T-helper 1 cell treated with Interleukin-12 subunit alpha and Interleukin-12 subunit beta and Interleukin-4 antibody, amounts not matched to agents 30 ng/mL and 1 ng/mL, for 36 hours (primary cell): ENCODE results near the gene CACNA2D4. TPM values are rescaled to one million over a fixed set of nuclear protein-coding genes. Genes with fewer than 3 reads are reported as not detected.

Experiments
- intact Hi-C: fragments of 100-400 bp; cut with micrococcal nuclease; formaldehyde crosslinking; loops from one replicate; pipeline ENCODE4 v1.15.1; 2024
- total RNA-seq: library from RNA; stranded (reverse); gene quantifications from 2 replicates; pipeline ENCODE4 v1.2.3, GENCODE V29; 2022

Gene CACNA2D4
- total RNA-seq, 1 donor from 2014 or later: 15.1 TPM

- intact Hi-C loops: no loop called here
Measured at GRCh38 chr12:1806301-1807086, 112.0 kb downstream of the CACNA2D4 start.

GRCh38 chr12:1805441-1806081, 112.9 kb downstream of the CACNA2D4 start:
- intact Hi-C loops: loop anchor here (2.0 kb wide), 2 partner anchors 199 to 229 kb away; partner anchors contain the start of gene DCP1B

- intact Hi-C loops: loop anchor here (1.0 to 2.0 kb wide), 4 partner anchors 8 to 1008 kb away; partner anchors contain the start of genes DCP1B and ITFG2
Measured at GRCh38 chr12:1804545-1805332, 113.7 kb downstream of the CACNA2D4 start.

- intact Hi-C loops: loop anchor here (1.0 to 2.0 kb wide), 4 partner anchors 7 to 1009 kb away; partner anchors contain the start of genes DCP1B and ITFG2
Measured at GRCh38 chr12:1803736-1804135, 114.7 kb downstream of the CACNA2D4 start.

- intact Hi-C loops: no loop called here
Measured at GRCh38 chr12:1801303-1801975, 117.0 kb downstream of the CACNA2D4 start.

- intact Hi-C loops: no loop called here
Measured at GRCh38 chr12:1800401-1801302, 117.8 kb downstream of the CACNA2D4 start.

DNA sequence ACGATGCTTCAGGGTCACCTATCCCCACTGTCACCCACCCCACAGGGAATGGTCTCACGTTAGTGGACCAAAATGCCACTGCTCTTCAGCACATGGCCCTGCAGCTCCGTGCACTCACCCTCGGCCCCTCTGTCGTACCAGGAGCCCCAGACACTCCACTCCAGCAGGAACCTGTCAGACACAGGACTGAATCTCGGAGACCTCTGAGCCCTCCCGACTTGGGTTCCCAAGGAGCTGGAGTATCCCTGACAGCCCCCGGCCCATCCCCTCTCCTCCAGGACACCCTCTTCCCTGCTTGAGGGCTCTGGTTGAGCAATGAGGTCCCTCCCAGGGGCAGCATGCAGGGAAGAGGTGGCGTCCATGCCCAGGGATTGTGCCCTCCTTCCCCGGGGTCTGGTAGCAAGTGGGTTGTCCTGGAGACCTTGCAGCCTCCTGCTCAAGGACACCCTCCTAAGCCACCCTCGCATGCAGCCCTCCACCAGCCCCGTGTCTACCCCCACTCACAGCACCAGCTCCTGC, 118.5 kb downstream of the CACNA2D4 start:
- intact Hi-C loops: loop anchor here (5.0 to 10.0 kb wide), 2 partner anchors 492 to 895 kb away; no protein-coding TSS in a partner anchor

- intact Hi-C loops: loop anchor here (5.0 to 10.0 kb wide), 2 partner anchors 493 to 896 kb away; no protein-coding TSS in a partner anchor
Measured at GRCh38 chr12:1799051-1799881, 119.2 kb downstream of the CACNA2D4 start.

- intact Hi-C loops: loop anchor here (5.0 to 10.0 kb wide), 2 partner anchors 494 to 896 kb away; no protein-coding TSS in a partner anchor
Measured at GRCh38 chr12:1798641-1799020, 119.8 kb downstream of the CACNA2D4 start.

- intact Hi-C loops: loop anchor here (5.0 to 10.0 kb wide), 2 partner anchors 494 to 897 kb away; no protein-coding TSS in a partner anchor
Measured at GRCh38 chr12:1797991-1798640, 120.3 kb downstream of the CACNA2D4 start.

DNA sequence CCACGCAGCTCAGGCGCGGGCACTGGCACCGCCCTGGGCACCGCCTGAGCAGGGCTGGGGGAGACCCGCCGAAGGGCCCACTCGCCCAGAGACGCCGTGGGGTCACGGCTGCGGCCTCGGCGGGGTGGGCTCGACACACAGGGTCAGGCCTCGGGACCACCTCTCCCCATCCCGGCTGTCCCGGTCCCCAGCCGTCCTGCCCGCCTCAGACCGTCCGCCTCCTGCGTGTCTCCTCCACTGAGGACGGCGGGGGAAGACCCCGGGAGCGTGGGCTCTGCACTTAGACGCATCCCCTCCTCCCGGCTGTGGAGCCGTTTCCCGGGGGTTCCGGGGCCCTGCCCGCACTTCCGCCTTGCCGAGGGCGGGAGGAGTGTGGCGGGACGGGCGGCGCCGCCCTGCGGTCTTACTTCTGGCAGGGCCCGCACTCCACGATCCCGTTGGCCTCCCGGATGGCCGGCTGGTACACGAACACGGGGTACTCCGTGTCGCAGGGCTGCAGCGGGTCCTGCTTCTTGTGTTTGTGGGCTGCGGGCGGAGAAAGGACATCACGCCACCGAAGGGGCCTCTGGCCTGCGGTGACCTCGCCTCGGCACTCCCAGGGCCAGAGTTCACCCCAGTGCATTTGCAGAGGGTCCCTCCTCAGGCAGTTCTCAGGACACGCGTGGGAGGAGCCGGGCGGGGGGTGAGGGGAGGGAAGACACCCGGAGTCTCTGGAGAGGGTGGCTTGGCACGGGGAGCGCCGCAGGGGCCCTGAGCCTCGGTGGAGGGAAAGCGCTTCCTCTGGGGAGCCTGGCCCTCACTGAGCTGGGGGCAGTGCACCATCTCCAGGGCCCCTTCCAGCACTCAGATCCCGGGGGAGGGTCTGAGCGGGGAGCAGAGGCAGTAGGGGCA, 121.2 kb downstream of the CACNA2D4 start:
- intact Hi-C loops: loop anchor here (5.0 to 10.0 kb wide), 2 partner anchors 495 to 898 kb away; no protein-coding TSS in a partner anchor

DNA sequence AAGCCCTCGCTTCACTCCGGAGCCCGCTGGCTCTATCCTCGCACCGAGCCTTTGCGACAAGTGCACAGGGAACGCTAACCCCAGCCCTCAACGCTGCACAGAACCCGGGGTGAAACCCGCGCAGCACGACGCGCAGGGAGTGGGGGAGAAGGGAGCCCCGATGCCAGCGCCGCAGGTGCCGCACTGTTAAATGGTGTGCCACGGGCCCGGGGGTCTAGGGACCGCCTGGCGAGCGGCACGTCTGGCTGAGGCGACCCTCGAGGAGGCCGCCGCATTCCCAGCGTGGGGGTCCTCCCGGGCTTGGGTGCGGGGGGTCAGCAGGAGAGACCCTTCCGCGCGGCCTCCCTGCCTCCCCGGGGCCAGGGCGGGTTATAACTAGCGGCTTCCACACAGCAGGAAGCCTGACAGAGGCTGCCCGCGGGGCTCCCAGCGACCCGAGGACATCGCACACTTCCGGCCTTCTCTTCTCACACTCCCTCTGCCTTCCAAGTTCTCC, 121.9 kb downstream of the CACNA2D4 start:
- intact Hi-C loops: loop anchor here (1.0 to 10.0 kb wide), 10 partner anchors 8 to 898 kb away; partner anchors contain the start of gene DCP1B

GRCh38 chr12:1795785-1796514, 122.5 kb downstream of the CACNA2D4 start:
- intact Hi-C loops: loop anchor here (1.0 to 10.0 kb wide), 10 partner anchors 8 to 899 kb away; partner anchors contain the start of gene DCP1B

DNA sequence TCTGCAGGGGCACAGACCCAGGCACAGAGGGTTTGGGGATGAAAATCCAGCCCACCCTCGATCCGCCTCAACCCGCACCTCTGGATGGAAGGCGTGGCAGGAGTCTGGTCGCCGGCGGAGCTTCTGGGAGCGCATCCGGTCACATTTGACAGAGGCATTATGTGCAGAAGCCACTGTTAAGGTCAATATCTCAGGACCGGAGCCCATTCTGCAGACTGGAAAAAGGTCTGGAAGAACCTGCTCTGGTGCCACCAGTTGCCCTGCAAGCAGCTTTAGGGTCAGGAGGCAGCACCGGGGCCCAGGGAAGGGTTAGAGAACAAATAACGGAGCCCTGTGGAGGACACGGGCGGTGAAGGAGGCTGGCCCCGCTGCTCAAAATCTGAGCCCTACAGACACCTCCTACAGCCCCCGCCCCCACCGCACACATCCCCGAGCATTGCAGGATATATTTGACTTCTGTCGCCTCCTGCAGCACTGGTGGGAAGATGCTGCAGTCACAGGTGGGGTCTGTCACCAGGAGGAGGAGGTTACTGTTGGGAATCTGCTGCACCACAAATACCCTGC, 123.1 kb downstream of the CACNA2D4 start:
- intact Hi-C loops: loop anchor here (5.0 to 10.0 kb wide), 2 partner anchors 497 to 899 kb away; no protein-coding TSS in a partner anchor

- intact Hi-C loops: loop anchor here (5.0 to 10.0 kb wide), 2 partner anchors 498 to 900 kb away; no protein-coding TSS in a partner anchor
Measured at GRCh38 chr12:1794440-1795090, 123.9 kb downstream of the CACNA2D4 start.
